HepG2 (cell line): ENCODE data around the gene CR1. TPM values are rescaled to one million over a fixed set of nuclear protein-coding genes. Genes with fewer than 3 reads are reported as not detected.

Experiments
- ATAC-seq: fragments of 200-7000 bp; cut with Tn5 transposase; 3 replicates; pipeline ENCODE4 v1.9.1; 2020; ENCODE audit warnings: mild to moderate bottlenecking, moderate library complexity
- BruUV-seq: library from RNA; stranded (reverse); fragments of 400-500 nt; replicated peaks from 2 replicates; lab custom pipeline; 2021; lab: Mats Ljungman, UMichigan
- CTCF ChIA-PET: fragments of 300-600 bp; formaldehyde crosslinking; extraction: SDS; loops from one replicate; lab custom pipeline; 2021; ENCODE audit warnings: low total read pairs, inconsistent platforms, low intra/inter-chr PET ratio; lab: Yijun Ruan, JAX
- POLR2A ChIA-PET: fragments of 350-600 bp; sonication (Branson Sonifier 250); formaldehyde crosslinking; loops from one replicate; lab custom pipeline; 2020; ENCODE audit warnings: antibody characterized with exemption, inconsistent platforms; lab: Yijun Ruan, JAX
- DNase-seq: peaks from one replicate; pipeline ENCODE4 v3.0.0-alpha.2; 2015; ENCODE audit warnings: low spot score
- FAIRE-seq: peaks from 3 replicates; lab custom pipeline; 2011; peaks lifted over from hg19 to GRCh38; lab: Jason Lieb, UNC
- H2AFZ ChIP-seq: one replicate; pipeline ENCODE4 v1.6.1; 2011; ENCODE audit warnings: low read length, inconsistent platforms
- H3K27ac ChIP-seq: fragments of 300-600 bp; 3 replicates; pipeline ENCODE4 v1.8.0; 2011; ENCODE audit warnings: mixed run types, mild to moderate bottlenecking, mixed read lengths, low read length, inconsistent platforms; ENCODE audit not compliant: insufficient read depth; ENCODE audit errors: extremely low read length
- H3K27me3 ChIP-seq, 2 experiments: fragments of 200-600 bp in 1 of 2; 2 replicates in 1 of 2; 3 replicates in 1 of 2; pipeline versions ENCODE4 v1.6.0 to v1.8.0; 2011; ENCODE audit warnings: low read length in 2 of 2, mild to moderate bottlenecking in 2 of 2, moderate library complexity in 2 of 2, inconsistent platforms in 1 of 2; ENCODE audit not compliant: insufficient read depth in 2 of 2, control insufficient read depth in 1 of 2
- H3K36me3 ChIP-seq, 2 experiments: fragments of 200-600 bp in 1 of 2; replicated peaks in 1 of 2; 2 replicates in 1 of 2; 3 replicates in 1 of 2; pipeline versions ENCODE4 v1.5.1 to v1.8.0; 2011; ENCODE audit warnings: low read length in 2 of 2, inconsistent platforms in 1 of 2; ENCODE audit not compliant: insufficient read depth in 2 of 2, control insufficient read depth in 1 of 2
- H3K4me1 ChIP-seq: 2 replicates; pipeline ENCODE4 v1.5.1; 2012; ENCODE audit warnings: low read length, inconsistent platforms; ENCODE audit not compliant: insufficient read depth
- H3K4me2 ChIP-seq: 2 replicates; pipeline ENCODE4 v1.6.0; 2011; ENCODE audit warnings: low read depth, low read length, inconsistent platforms
- H3K4me3 ChIP-seq, 3 experiments: fragments of 200-600 bp in 1 of 3; sonication (generic), shearing (Covaris generic) in 1 of 3; replicated peaks in 1 of 3; 2 replicates each; pipeline ENCODE4 v1.5.1; 2011 to 2016; ENCODE audit warnings: low read length in 3 of 3, inconsistent platforms in 2 of 3, low read depth in 2 of 3, mild to moderate bottlenecking in 2 of 3, control low read depth in 1 of 3, mixed read lengths in 1 of 3; ENCODE audit not compliant: insufficient read depth in 1 of 3
- H3K79me2 ChIP-seq: one replicate; pipeline ENCODE4 v1.6.1; 2011; ENCODE audit warnings: low read length, inconsistent platforms; ENCODE audit not compliant: insufficient read depth
- H3K9ac ChIP-seq: 2 replicates; pipeline ENCODE4 v1.6.0; 2011; ENCODE audit warnings: mild to moderate bottlenecking, low read depth, low read length, inconsistent platforms; ENCODE audit not compliant: insufficient read depth
- H3K9me3 ChIP-seq: 2 replicates; pipeline ENCODE4 v1.5.1; 2012; ENCODE audit warnings: mild to moderate bottlenecking, low read length
- H4K20me1 ChIP-seq: 2 replicates; pipeline ENCODE4 v1.6.0; 2011; ENCODE audit warnings: inconsistent platforms, mild to moderate bottlenecking, low read length, moderate library complexity; ENCODE audit not compliant: insufficient read depth
- ARNT ChIP-seq: fragments of 450-650 bp; IDR thresholded peaks from 2 replicates; pipeline ENCODE4 v1.6.1; 2017
- ATAD3A ChIP-seq: sonication (generic); formaldehyde crosslinking; IDR thresholded peaks from 2 replicates; pipeline ENCODE4 v1.4.0; 2020; ENCODE audit warnings: missing genetic modification reagents
- EP300 ChIP-seq, 3 experiments: sonication (generic) in 1 of 3; formaldehyde crosslinking in 1 of 3; IDR thresholded peaks; 2 replicates each; pipeline versions ENCODE4 v1.5.1 to v1.6.1; 2011 to 2020; ENCODE audit warnings: low read depth in 2 of 3, low read length in 2 of 3, borderline replicate concordance in 1 of 3, improper control_type of control experiment in 1 of 3, mild to moderate bottlenecking in 1 of 3, missing genetic modification reagents in 1 of 3, moderate library complexity in 1 of 3
- HDAC1 ChIP-seq: sonication (generic); formaldehyde crosslinking; IDR thresholded peaks from 2 replicates; pipeline ENCODE4 v1.5.1; 2020; ENCODE audit warnings: mild to moderate bottlenecking, missing genetic modification reagents
- KDM6A ChIP-seq: IDR thresholded peaks from 2 replicates; pipeline ENCODE4 v1.6.1; 2016; ENCODE audit warnings: low read depth
- KLF11 ChIP-seq: IDR thresholded peaks from 2 replicates; pipeline ENCODE4 v1.6.1; 2016; ENCODE audit warnings: missing compliant biosample characterization
- NPAS2 ChIP-seq: sonication (generic); formaldehyde crosslinking; IDR thresholded peaks from 2 replicates; pipeline ENCODE4 v1.8.0; 2022; ENCODE audit warnings: mild to moderate bottlenecking, missing genetic modification reagents, borderline replicate concordance
- REL ChIP-seq: sonication (generic); formaldehyde crosslinking; conservative IDR thresholded peaks from 2 replicates; pipeline ENCODE4 v1.8.0; 2022; ENCODE audit warnings: mild to moderate bottlenecking, missing genetic modification reagents, moderate library complexity
- SKI ChIP-seq: fragments of 450-650 bp; IDR thresholded peaks from one replicate; pipeline ENCODE4 v1.6.1; 2018; ENCODE audit warnings: mild to moderate bottlenecking; ENCODE audit not compliant: partially characterized antibody
- SOX13 ChIP-seq, 3 experiments: fragments of 450-650 bp in 1 of 3; sonication (generic) in 1 of 3; formaldehyde crosslinking in 1 of 3; IDR thresholded peaks in 2 of 3; conservative IDR thresholded peaks in 1 of 3; 2 replicates each; pipeline versions ENCODE4 v1.5.0 to v1.6.1; 2016 to 2020; ENCODE audit warnings: antibody characterized with exemption in 1 of 3, mild to moderate bottlenecking in 1 of 3, missing compliant biosample characterization in 1 of 3, missing genetic modification reagents in 1 of 3, moderate library complexity in 1 of 3
- ZNF343 ChIP-seq: sonication (generic); formaldehyde crosslinking; IDR thresholded peaks from 2 replicates; pipeline ENCODE4 v1.4.0; 2020; ENCODE audit warnings: mild to moderate bottlenecking, missing genetic modification reagents
- ZNF557 ChIP-seq: sonication (generic); formaldehyde crosslinking; IDR thresholded peaks from 2 replicates; pipeline ENCODE4 v1.4.0; 2020; ENCODE audit warnings: missing genetic modification reagents
- ZNF740 ChIP-seq: sonication (generic); formaldehyde crosslinking; IDR thresholded peaks from 2 replicates; pipeline ENCODE4 v1.4.0; 2020; ENCODE audit warnings: missing genetic modification reagents
- ZNF766 ChIP-seq: sonication (generic); formaldehyde crosslinking; IDR thresholded peaks from 2 replicates; pipeline ENCODE4 v1.5.0; 2020; ENCODE audit warnings: missing genetic modification reagents, borderline replicate concordance
- WGBS: methylation state at CpG from one replicate; pipeline ENCODE4 v1.1.6; 2017; ENCODE audit warnings: low lambda C conversion rate; 5-methylcytosine and 5-hydroxymethylcytosine counted together
- in situ Hi-C: cut with HindIII; loops from 2 replicates; pipeline ENCODE4 v1.10.0; 2017; ENCODE audit warnings: low pct_unique_long_range_greater_than_20kb; ENCODE audit not compliant: extremely low pct_ligation_motif_present
- intact Hi-C: fragments of 100-400 bp; cut with micrococcal nuclease; formaldehyde crosslinking; loops from one replicate; pipeline ENCODE4 v1.10.0; 2022; ENCODE audit not compliant: unreplicated experiment
- polyA plus RNA-seq, 8 experiments: library from polyadenylated mRNA; depleted of rRNA in 3 of 8; stranded (reverse) in 7 of 8; unstranded in 1 of 8; fragments of >200 nt; fragmentation: Illumina TruSeq in 4 of 8; extraction: Trizol in 4 of 8; gene quantifications; 2 replicates each; pipeline versions ENCODE4 v1.2.1 to v1.2.3, GENCODE V29; 2011 to 2016; ENCODE audit warnings: low read depth in 4 of 8, missing spikeins in 1 of 8, mixed read lengths in 1 of 8; ENCODE audit not compliant: insufficient read depth in 1 of 8
- total RNA-seq, 5 experiments: library from RNA; depleted of rRNA; stranded (reverse); fragments of >200 nt; fragmentation: Illumina TruSeq; extraction: Trizol; gene quantifications; 2 replicates each; pipeline ENCODE4 v1.2.3, GENCODE V29; 2016; ENCODE audit warnings: low read depth in 1 of 5

Gene CR1
- total and polyA plus RNA-seq, 2 of the 13 experiments (the other 11 are each of a cell fraction or from before 2014, with no cell fraction given), result not detected

- intact Hi-C loops (no loop called here), in situ Hi-C loops (no loop called here)
- Histone ChIP-seq H3K9ac (no peak overlapping the region), H3K4me2 (no peak overlapping the region), H3K79me2 (no peaks in the 10 kb centered on the region), H3K4me3 (no peak overlapping the region), H3K27me3 (peaks cover 0 to 9% of the 10 kb centered on the region in 2 experiments; a peak in 1 of 5 replicates), H3K27ac (no peak overlapping the region), H2AFZ (no peak overlapping the region), H3K9me3 (no peaks in the 10 kb centered on the region), H4K20me1 (no peaks in the 10 kb centered on the region), H3K4me1 (no peaks in the 10 kb centered on the region), H3K36me3 (no peaks in the 10 kb centered on the region)
- 45% methylated on average over 3 of the region's 3 CpGs for WGBS
- FAIRE-seq, result no peak
- POLR2A ChIA-PET, result no interaction called here
- no peak for TF ChIP-seq KDM6A
- no peak for TF ChIP-seq ZNF343
- no peak for TF ChIP-seq HDAC1 (CRISPR knock-in tag)
- no peak for TF ChIP-seq ZNF740 (CRISPR knock-in tag)
- no peak for TF ChIP-seq ZNF766 (CRISPR knock-in tag)
- no peak for TF ChIP-seq REL (CRISPR knock-in tag)
- no peak for TF ChIP-seq SKI
- no peak for TF ChIP-seq ZNF557 (CRISPR knock-in tag)
- TF ChIP-seq SOX13 (IDR thresholded peaks at IDR 0.05), result no peak
- TF ChIP-seq SOX13 (CRISPR knock-in tag; conservative IDR thresholded peaks at IDR 0.05 in 1 of 2, IDR thresholded peaks at IDR 0.05 in 1 of 2), result no peak
- TF ChIP-seq KLF11 (CRISPR knock-in tag), result no peak
- TF ChIP-seq ATAD3A (CRISPR knock-in tag), result no peak
- no peak for TF ChIP-seq ARNT
- TF ChIP-seq NPAS2 (CRISPR knock-in tag), result no peak
- no peak for TF ChIP-seq EP300 (IDR thresholded peaks at IDR 0.05; ENCODE audit: low read depth in 2 of 2, low read length in 2 of 2)
- TF ChIP-seq EP300 (CRISPR knock-in tag; IDR thresholded peaks at IDR 0.05; ENCODE audit: borderline replicate concordance), result no peak
- no TSS peak for BruUV-seq
- CTCF ChIA-PET, result no interaction called here
- no peak for ATAC-seq
- no peak for DNase-seq
These were observed 32.4 kb upstream of the CR1 start for GRCh38 chr1:207463571-207463970.
